SK-N-MC (cell line): Measurements from ENCODE around the gene CHMP6.

Source experiments
- EZH2 ChIP-seq: fragments of 200-600 bp; sonication (generic); IDR thresholded peaks from one replicate; pipeline ENCODE4 v1.6.1; 2017; ENCODE audit warnings: antibody characterized with exemption
- FOXP2 ChIP-seq: optimal IDR thresholded peaks from 2 replicates; pipeline ENCODE3; 2011; ENCODE audit warnings: mild to moderate bottlenecking, moderate library complexity; ENCODE audit not compliant: insufficient read depth; ENCODE audit errors: extremely low read length, control extremely low read depth
- POLR2AphosphoS5 ChIP-seq: IDR thresholded peaks from 2 replicates; pipeline ENCODE4 v1.6.1; 2012; ENCODE audit warnings: mild to moderate bottlenecking, low read depth, low read length, borderline replicate concordance

DNA sequence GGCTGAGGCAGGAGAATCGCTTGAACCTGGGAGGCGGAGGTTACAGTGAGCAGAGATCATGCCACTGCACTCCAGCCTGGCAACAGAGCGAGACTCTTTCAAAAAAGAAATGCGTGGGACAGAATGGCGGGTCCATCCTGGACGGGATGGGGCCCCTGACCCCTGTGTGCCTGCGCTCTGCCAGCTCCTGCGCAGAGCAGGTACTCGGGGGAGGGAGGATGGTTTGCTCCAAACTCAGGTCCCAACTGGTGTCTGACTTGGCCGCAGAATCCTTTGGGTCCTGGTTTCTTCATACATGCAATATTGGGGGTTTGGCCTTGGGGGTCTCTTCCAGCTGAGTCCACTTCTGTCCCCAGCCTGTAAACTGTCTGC is 10.4 kb downstream of the CHMP6 start:
- TF ChIP-seq POLR2AphosphoS5, result no peak; the same call in 1 of the 2 replicates
- no peak for TF ChIP-seq EZH2
- no peak for TF ChIP-seq FOXP2
